HL-60 (cell line): ENCODE measurements around the gene FAM222B.

Experiments used
- DNase-seq, 2 experiments: peaks; one replicate each; pipeline ENCODE4 v3.0.0-alpha.2; 2010 to 2020; ENCODE audit warnings: low read depth in 1 of 2, low spot score in 1 of 2
- H3K27ac ChIP-seq: fragments of 250-450 bp; sonication (Bioruptor Pico); replicated peaks from 2 replicates; pipeline ENCODE4 v1.5.1; 2020; ENCODE audit warnings: mild to moderate bottlenecking, moderate library complexity
- H3K27me3 ChIP-seq: fragments of 250-450 bp; sonication (Bioruptor Pico); 2 replicates; pipeline ENCODE4 v1.5.1; 2021; ENCODE audit warnings: mild to moderate bottlenecking, moderate library complexity; ENCODE audit not compliant: insufficient read depth, poor library complexity, severe bottlenecking
- H3K4me3 ChIP-seq: replicated peaks from 2 replicates; pipeline ENCODE4 v1.5.1; 2011; ENCODE audit warnings: mild to moderate bottlenecking, control low read depth, low read length; ENCODE audit not compliant: insufficient read depth
- GABPA ChIP-seq: IDR thresholded peaks from 2 replicates; pipeline ENCODE4 v1.6.1; 2012; ENCODE audit warnings: low read depth
- POLR2AphosphoS5 ChIP-seq: IDR thresholded peaks from 2 replicates; pipeline ENCODE4 v1.6.1; 2012; ENCODE audit warnings: low read depth
- SPI1 ChIP-seq: IDR thresholded peaks from 2 replicates; pipeline ENCODE4 v1.6.1; 2012; ENCODE audit warnings: low read depth, mild to moderate bottlenecking, borderline replicate concordance
- TF ChIP-seq, protein P1 (sequence below): IDR thresholded peaks from 2 replicates; pipeline ENCODE4 v1.6.1; 2012; ENCODE audit warnings: low read depth; ENCODE audit not compliant: insufficient replicate concordance
- TF ChIP-seq, protein P2 (sequence below): IDR thresholded peaks from one replicate; pipeline ENCODE4 v1.5.1; 2011; ENCODE audit warnings: low read length, control low read depth, inconsistent platforms; ENCODE audit not compliant: insufficient read depth

The FAM222B gene

DNA sequence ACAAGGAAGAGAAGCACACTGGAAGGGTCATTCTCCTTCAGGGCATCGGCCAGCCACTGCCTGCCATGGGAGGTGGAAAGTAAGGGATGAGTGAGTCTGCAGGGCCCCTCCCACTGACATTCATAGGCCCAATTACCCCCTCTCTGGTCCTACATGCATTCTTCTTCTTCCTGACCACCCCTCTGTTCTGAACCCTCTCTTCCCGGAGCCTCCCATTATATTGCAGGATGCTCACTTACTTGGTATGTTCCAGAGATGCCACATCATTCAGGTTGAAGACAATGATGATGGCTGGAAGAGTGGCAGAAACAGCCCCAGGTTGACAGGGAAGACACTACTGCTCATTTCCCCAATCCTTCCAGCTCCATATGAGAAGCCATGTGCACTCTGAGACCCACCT, 127.4 kb downstream of the FAM222B start:
- no peak overlapping the region for H3K4me3 ChIP-seq
- TF ChIP-seq POLR2AphosphoS5 (no peak), SPI1 (no peak), GABPA (no peak)
- TF ChIP-seq, protein P1, sequence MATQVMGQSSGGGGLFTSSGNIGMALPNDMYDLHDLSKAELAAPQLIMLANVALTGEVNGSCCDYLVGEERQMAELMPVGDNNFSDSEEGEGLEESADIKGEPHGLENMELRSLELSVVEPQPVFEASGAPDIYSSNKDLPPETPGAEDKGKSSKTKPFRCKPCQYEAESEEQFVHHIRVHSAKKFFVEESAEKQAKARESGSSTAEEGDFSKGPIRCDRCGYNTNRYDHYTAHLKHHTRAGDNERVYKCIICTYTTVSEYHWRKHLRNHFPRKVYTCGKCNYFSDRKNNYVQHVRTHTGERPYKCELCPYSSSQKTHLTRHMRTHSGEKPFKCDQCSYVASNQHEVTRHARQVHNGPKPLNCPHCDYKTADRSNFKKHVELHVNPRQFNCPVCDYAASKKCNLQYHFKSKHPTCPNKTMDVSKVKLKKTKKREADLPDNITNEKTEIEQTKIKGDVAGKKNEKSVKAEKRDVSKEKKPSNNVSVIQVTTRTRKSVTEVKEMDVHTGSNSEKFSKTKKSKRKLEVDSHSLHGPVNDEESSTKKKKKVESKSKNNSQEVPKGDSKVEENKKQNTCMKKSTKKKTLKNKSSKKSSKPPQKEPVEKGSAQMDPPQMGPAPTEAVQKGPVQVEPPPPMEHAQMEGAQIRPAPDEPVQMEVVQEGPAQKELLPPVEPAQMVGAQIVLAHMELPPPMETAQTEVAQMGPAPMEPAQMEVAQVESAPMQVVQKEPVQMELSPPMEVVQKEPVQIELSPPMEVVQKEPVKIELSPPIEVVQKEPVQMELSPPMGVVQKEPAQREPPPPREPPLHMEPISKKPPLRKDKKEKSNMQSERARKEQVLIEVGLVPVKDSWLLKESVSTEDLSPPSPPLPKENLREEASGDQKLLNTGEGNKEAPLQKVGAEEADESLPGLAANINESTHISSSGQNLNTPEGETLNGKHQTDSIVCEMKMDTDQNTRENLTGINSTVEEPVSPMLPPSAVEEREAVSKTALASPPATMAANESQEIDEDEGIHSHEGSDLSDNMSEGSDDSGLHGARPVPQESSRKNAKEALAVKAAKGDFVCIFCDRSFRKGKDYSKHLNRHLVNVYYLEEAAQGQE: no peak
- TF ChIP-seq, protein P2, sequence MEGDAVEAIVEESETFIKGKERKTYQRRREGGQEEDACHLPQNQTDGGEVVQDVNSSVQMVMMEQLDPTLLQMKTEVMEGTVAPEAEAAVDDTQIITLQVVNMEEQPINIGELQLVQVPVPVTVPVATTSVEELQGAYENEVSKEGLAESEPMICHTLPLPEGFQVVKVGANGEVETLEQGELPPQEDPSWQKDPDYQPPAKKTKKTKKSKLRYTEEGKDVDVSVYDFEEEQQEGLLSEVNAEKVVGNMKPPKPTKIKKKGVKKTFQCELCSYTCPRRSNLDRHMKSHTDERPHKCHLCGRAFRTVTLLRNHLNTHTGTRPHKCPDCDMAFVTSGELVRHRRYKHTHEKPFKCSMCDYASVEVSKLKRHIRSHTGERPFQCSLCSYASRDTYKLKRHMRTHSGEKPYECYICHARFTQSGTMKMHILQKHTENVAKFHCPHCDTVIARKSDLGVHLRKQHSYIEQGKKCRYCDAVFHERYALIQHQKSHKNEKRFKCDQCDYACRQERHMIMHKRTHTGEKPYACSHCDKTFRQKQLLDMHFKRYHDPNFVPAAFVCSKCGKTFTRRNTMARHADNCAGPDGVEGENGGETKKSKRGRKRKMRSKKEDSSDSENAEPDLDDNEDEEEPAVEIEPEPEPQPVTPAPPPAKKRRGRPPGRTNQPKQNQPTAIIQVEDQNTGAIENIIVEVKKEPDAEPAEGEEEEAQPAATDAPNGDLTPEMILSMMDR: no peak

DNA sequence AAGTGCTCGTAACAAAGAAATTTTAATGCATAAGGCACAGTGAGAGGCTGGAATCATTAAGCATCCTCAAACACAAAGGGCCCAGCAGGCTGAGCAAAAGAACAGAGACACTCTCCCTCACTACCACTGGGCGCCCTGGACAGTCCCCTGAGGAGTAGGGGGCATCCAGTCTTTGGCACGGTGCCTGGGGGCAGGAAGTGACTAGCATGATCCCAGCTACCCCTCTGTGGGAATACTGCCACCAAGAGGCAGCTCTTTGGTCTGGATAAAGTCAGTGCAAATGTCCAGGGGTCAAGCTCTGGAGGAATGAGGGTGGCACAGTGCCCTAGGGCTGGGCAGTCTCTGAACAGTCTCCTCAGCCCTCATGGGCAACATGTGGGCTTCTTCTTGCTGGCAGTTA, 128.3 kb downstream of the FAM222B start:
- TF ChIP-seq GABPA: no peak
- TF ChIP-seq, protein P1: no peak
- TF ChIP-seq, protein P2: no peak
- no peak overlapping the region for H3K27ac ChIP-seq
- no peak overlapping the region for H3K4me3 ChIP-seq
- DNase-seq: no peak
- peaks cover 7% of the 10 kb centered on the region for H3K27me3 ChIP-seq

More for the DNA sequence above, 127.4 kb downstream of the FAM222B start:
- no peak for DNase-seq
- H3K27me3 ChIP-seq: peaks cover 7% of the 10 kb centered on the region
- no peak overlapping the region for H3K27ac ChIP-seq

DNA sequence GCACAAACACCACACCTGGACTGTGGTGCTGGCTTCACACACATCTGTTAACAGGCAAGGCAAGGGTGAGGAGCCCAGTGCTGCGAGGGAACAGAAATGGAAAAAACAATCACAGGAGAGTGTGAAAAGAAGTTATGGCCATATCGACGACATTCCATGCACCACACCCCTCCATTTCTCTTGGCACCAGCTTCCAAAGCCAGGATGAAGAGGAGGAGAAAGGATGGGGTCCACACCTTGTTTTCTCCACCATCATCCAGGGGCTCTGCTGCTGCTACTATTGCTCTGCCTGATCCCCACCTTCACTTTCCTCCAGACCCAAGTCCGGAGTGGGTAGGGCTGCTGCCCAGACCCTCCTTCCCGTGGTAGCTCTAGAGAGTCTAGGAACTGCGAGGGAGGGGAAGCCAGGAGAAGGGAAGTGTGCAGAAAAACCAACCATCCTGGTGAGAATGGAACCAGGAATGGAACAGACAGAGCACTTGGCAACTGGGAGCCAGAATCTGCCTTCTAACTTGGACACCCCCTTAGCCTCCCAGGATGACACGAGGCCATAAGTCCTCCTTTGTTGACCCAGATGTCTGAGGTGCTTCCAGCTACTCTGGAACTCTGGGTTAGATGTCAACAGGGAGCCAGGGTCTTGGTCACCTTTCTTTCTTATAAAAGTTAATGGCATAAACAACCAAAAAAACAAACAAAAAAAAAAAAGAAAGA, 129.7 kb downstream of the FAM222B start:
- TF ChIP-seq, protein P1: no peak
- no peak for TF ChIP-seq SPI1
- TF ChIP-seq POLR2AphosphoS5: no peak
- Histone ChIP-seq H3K27me3 (peaks cover 5% of the 10 kb centered on the region), H3K27ac (no peak overlapping the region), H3K4me3 (no peak overlapping the region)
- no peak for DNase-seq
